Choroid plexus epithelial cell (primary cell): ENCODE measurements around the gene GNPTAB.
A peak's percentile ranks its signal among the peaks of the same experiment; 100 is the strongest.

ENCODE experiments used
- DNase-seq: peaks from one replicate; pipeline ENCODE4 v3.0.0-alpha.2; 2010; ENCODE audit warnings: low read depth
- H3K4me3 ChIP-seq: 2 replicates; pipeline ENCODE4 v1.5.1; 2011; ENCODE audit warnings: low read depth, mild to moderate bottlenecking, control low read depth, low read length, moderate library complexity
- CTCF ChIP-seq: conservative IDR thresholded peaks from 2 replicates; pipeline ENCODE4 v1.5.1; 2011; ENCODE audit warnings: low read depth, mild to moderate bottlenecking, control low read depth, inconsistent platforms, low read length, moderate library complexity

The GNPTAB gene

GRCh38 chr12:101697197-101697929 is 133.4 kb downstream of the GNPTAB start, which contains the start of gene CHPT1:
CHPT1 (plus strand) TSS chr12:101697640; CDS start chr12:101697862, 222 bp downstream.
- no peak for TF ChIP-seq CTCF
- peak within 1 kb of the TSS; percentile 91 for H3K4me3 ChIP-seq
- peak; percentile 15 for DNase-seq

GRCh38 chr12:101696251-101697196 is 134.2 kb downstream of the GNPTAB start:
- peak; percentile 26 for DNase-seq
- TF ChIP-seq CTCF: no peak
- peak overlapping the region; percentile 91 for H3K4me3 ChIP-seq

GRCh38 chr12:101695706-101696105 is 135.1 kb downstream of the GNPTAB start:
- DNase-seq: peak; percentile 39
- H3K4me3 ChIP-seq: no peak overlapping the region
- no peak for TF ChIP-seq CTCF
